IMR-90 (cell line): Measurements from ENCODE around the gene TIMM44. TPM values are rescaled to one million over a fixed set of nuclear protein-coding genes. Genes with fewer than 3 reads are reported as not detected.

Source experiments
- ATAC-seq: fragments of 200-7000 bp; cut with Tn5 transposase; 2 replicates; pipeline ENCODE4 v1.9.1; 2020; ENCODE audit warnings: low read depth, mild to moderate bottlenecking, moderate library complexity
- BruUV-seq: library from RNA; stranded (reverse); fragments of 400-500 nt; replicated peaks from 2 replicates; lab custom pipeline; 2021; lab: Mats Ljungman, UMichigan
- CTCF ChIA-PET: fragments of 300-600 bp; formaldehyde crosslinking; extraction: SDS; loops from one replicate; lab custom pipeline; 2021; ENCODE audit warnings: antibody characterized with exemption; lab: Yijun Ruan, JAX
- POLR2A ChIA-PET: fragments of 300-600 bp; sonication (Branson Sonifier 250); formaldehyde crosslinking; loops from one replicate; lab custom pipeline; 2022; ENCODE audit warnings: antibody characterized with exemption; ENCODE audit not compliant: unreplicated experiment; lab: Charles Lee
- DNase-seq: peaks from one replicate; pipeline ENCODE4 v3.0.0; 2013
- H2AFZ ChIP-seq: replicated peaks from 2 replicates; pipeline ENCODE3; 2013; ENCODE audit warnings: low read length, mild to moderate bottlenecking; ENCODE audit not compliant: poor library complexity
- H2AK5ac ChIP-seq: 2 replicates; pipeline ENCODE4 v1.6.1; 2013; ENCODE audit warnings: low read depth, low read length, inconsistent platforms
- H2AK9ac ChIP-seq: replicated peaks from 2 replicates; pipeline ENCODE3; 2013; ENCODE audit warnings: mild to moderate bottlenecking, low read depth, low read length, moderate library complexity; ENCODE audit not compliant: poor library complexity
- H2BK120ac ChIP-seq: 2 replicates; pipeline ENCODE4 v1.6.1; 2013; ENCODE audit warnings: low read depth, low read length, inconsistent platforms
- H2BK15ac ChIP-seq: 3 replicates; pipeline ENCODE4 v1.6.1; 2013; ENCODE audit warnings: low read depth, low read length, inconsistent platforms
- H2BK20ac ChIP-seq: 2 replicates; pipeline ENCODE4 v1.6.1; 2013; ENCODE audit warnings: low read depth, mild to moderate bottlenecking, inconsistent platforms, low read length, moderate library complexity
- H2BK5ac ChIP-seq: 2 replicates; pipeline ENCODE4 v1.6.1; 2013; ENCODE audit warnings: mild to moderate bottlenecking, low read depth, low read length, inconsistent platforms; ENCODE audit not compliant: poor library complexity, severe bottlenecking
- H3K14ac ChIP-seq: replicated peaks from 2 replicates; pipeline ENCODE4 v1.6.1; 2013; ENCODE audit warnings: low read depth, low read length, inconsistent platforms
- H3K18ac ChIP-seq: 2 replicates; pipeline ENCODE4 v1.6.1; 2013; ENCODE audit warnings: low read depth, low read length, control low read depth
- H3K23ac ChIP-seq: 2 replicates; pipeline ENCODE4 v1.6.1; 2013; ENCODE audit warnings: low read depth, low read length, inconsistent platforms
- H3K27ac ChIP-seq: 2 replicates; pipeline ENCODE4 v1.5.1; 2013; ENCODE audit warnings: mild to moderate bottlenecking, control low read depth, low read length; ENCODE audit not compliant: insufficient read depth
- H3K27me3 ChIP-seq: 2 replicates; pipeline ENCODE4 v1.6.1; 2013; ENCODE audit warnings: low read length; ENCODE audit not compliant: control insufficient read depth, insufficient read depth
- H3K36me3 ChIP-seq: 2 replicates; pipeline ENCODE4 v1.6.1; 2013; ENCODE audit warnings: low read length, mixed read lengths; ENCODE audit not compliant: control insufficient read depth, insufficient read depth
- H3K4ac ChIP-seq: 2 replicates; pipeline ENCODE4 v1.6.1; 2013; ENCODE audit warnings: low read depth, low read length, inconsistent platforms
- H3K4me1 ChIP-seq: 2 replicates; pipeline ENCODE4 v1.6.1; 2013; ENCODE audit warnings: low read length, mixed read lengths; ENCODE audit not compliant: control insufficient read depth, insufficient read depth
- H3K4me2 ChIP-seq: 2 replicates; pipeline ENCODE4 v1.6.1; 2013; ENCODE audit warnings: low read depth, mild to moderate bottlenecking, control low read depth, low read length, moderate library complexity
- H3K4me3 ChIP-seq: 2 replicates; pipeline ENCODE4 v1.5.1; 2013; ENCODE audit warnings: low read depth, mild to moderate bottlenecking, control low read depth, low read length, moderate library complexity; ENCODE audit not compliant: insufficient read depth
- H3K56ac ChIP-seq: 2 replicates; pipeline ENCODE4 v1.6.1; 2013; ENCODE audit warnings: low read length, inconsistent platforms; ENCODE audit not compliant: insufficient read depth; ENCODE audit errors: extremely low read depth
- H3K79me1 ChIP-seq, 2 experiments: 2 replicates each; pipeline ENCODE4 v1.6.1; 2013; ENCODE audit warnings: low read length in 2 of 2, inconsistent platforms in 1 of 2, low read depth in 1 of 2
- H3K9ac ChIP-seq: 2 replicates; pipeline ENCODE4 v1.6.1; 2013; ENCODE audit warnings: low read depth, low read length, control low read depth
- H3K9me1 ChIP-seq: 2 replicates; pipeline ENCODE4 v1.6.1; 2013; ENCODE audit warnings: low read length, inconsistent platforms; ENCODE audit not compliant: insufficient read depth
- H3K9me3 ChIP-seq: 2 replicates; pipeline ENCODE4 v1.6.1; 2013; ENCODE audit warnings: low read length; ENCODE audit not compliant: control insufficient read depth, insufficient read depth
- H4K20me1 ChIP-seq: 2 replicates; pipeline ENCODE4 v1.6.1; 2013; ENCODE audit warnings: low read length, inconsistent platforms; ENCODE audit not compliant: insufficient read depth
- H4K5ac ChIP-seq: 2 replicates; pipeline ENCODE4 v1.6.1; 2013; ENCODE audit warnings: mild to moderate bottlenecking, low read depth, low read length, control low read depth
- H4K8ac ChIP-seq, 2 experiments: 2 replicates each; pipeline ENCODE4 v1.6.1; 2013; ENCODE audit warnings: low read depth in 2 of 2, low read length in 2 of 2, control low read depth in 1 of 2, inconsistent platforms in 1 of 2
- H4K91ac ChIP-seq: 2 replicates; pipeline ENCODE4 v1.6.1; 2013; ENCODE audit warnings: low read depth, low read length, inconsistent platforms; ENCODE audit not compliant: insufficient read depth
- BHLHE40 ChIP-seq: fragments of 150-350 bp; IDR thresholded peaks from 2 replicates; pipeline ENCODE4 v1.6.1; 2016; ENCODE audit warnings: mild to moderate bottlenecking, low read depth, low read length
- CEBPB ChIP-seq: IDR thresholded peaks from 2 replicates; pipeline ENCODE4 v1.6.1; 2012; ENCODE audit warnings: low read depth, low read length, improper control_type of control experiment
- ELK1 ChIP-seq: fragments of 150-350 bp; IDR thresholded peaks from 2 replicates; pipeline ENCODE4 v1.6.1; 2016; ENCODE audit warnings: low read depth, mild to moderate bottlenecking, low read length, moderate library complexity, borderline replicate concordance
- FOS ChIP-seq: fragments of 150-350 bp; IDR thresholded peaks from 2 replicates; pipeline ENCODE4 v1.6.1; 2016; ENCODE audit warnings: low read depth, low read length
- MAZ ChIP-seq: IDR thresholded peaks from 2 replicates; pipeline ENCODE4 v1.6.1; 2012; ENCODE audit warnings: low read depth, mild to moderate bottlenecking, low read length, improper control_type of control experiment, moderate library complexity, borderline replicate concordance
- MXI1 ChIP-seq: IDR thresholded peaks from 2 replicates; pipeline ENCODE4 v1.6.1; 2012; ENCODE audit warnings: low read depth, mild to moderate bottlenecking, low read length, moderate library complexity, borderline replicate concordance
- NFE2L2 ChIP-seq: fragments of 150-350 bp; IDR thresholded peaks from 2 replicates; pipeline ENCODE4 v1.6.1; 2016; ENCODE audit warnings: low read depth, mild to moderate bottlenecking, low read length
- RAD21 ChIP-seq: IDR thresholded peaks from 2 replicates; pipeline ENCODE4 v1.6.1; 2012; ENCODE audit warnings: low read length, improper control_type of control experiment
- RCOR1 ChIP-seq: IDR thresholded peaks from 2 replicates; pipeline ENCODE4 v1.6.1; 2012; ENCODE audit warnings: mild to moderate bottlenecking, low read length, improper control_type of control experiment; ENCODE audit not compliant: insufficient replicate concordance
- RFX5 ChIP-seq: IDR thresholded peaks from 2 replicates; pipeline ENCODE4 v1.8.0; 2012; ENCODE audit warnings: low read depth, mild to moderate bottlenecking, low read length, moderate library complexity
- WGBS, 2 experiments: methylation state at CpG; one replicate each; pipeline versions ENCODE4 v1.1.5 to v1.1.7; 2013; ENCODE audit warnings: missing lambda C conversion rate in 2 of 2; ENCODE audit not compliant: insufficient read length in 1 of 2; ENCODE audit errors: extremely low coverage in 2 of 2; 5-methylcytosine and 5-hydroxymethylcytosine counted together
- dilution Hi-C: fragments of 300-500 bp; cut with HindIII; formaldehyde crosslinking; loops from one replicate; pipeline ENCODE4 v1.14.3; 2018; ENCODE audit warnings: low sequenced_read_pairs; ENCODE audit not compliant: unreplicated experiment
- in situ Hi-C: fragments of 300-500 bp; cut with MboI; formaldehyde crosslinking; loops from 3 replicates; pipeline ENCODE4 v1.14.3; 2019; ENCODE audit warnings: low sequenced_read_pairs, inconsistent platforms, mixed read lengths
- intact Hi-C: fragments of 100-400 bp; cut with micrococcal nuclease; formaldehyde crosslinking; loops from 2 replicates; pipeline ENCODE4 v1.10.0; 2022
- polyA plus RNA-seq, 3 experiments: library from polyadenylated mRNA; depleted of rRNA; stranded (reverse); fragments of >200 nt; gene quantifications; 2 replicates each; pipeline ENCODE4 v1.2.3, GENCODE V29; 2012; ENCODE audit warnings: low replicate concordance in 1 of 3
- total RNA-seq: library from RNA; depleted of rRNA; stranded (reverse); fragments of >200 nt; gene quantifications from 2 replicates; pipeline ENCODE4 v1.2.3, GENCODE V29; 2012
- TF ChIP-seq, protein P1 (sequence below): fragments of 150-350 bp; IDR thresholded peaks from 2 replicates; pipeline ENCODE4 v1.6.1; 2017; ENCODE audit warnings: mild to moderate bottlenecking, antibody characterized with exemption, low read length, low read depth

TIMM44 gene
- total and polyA plus RNA-seq, 2 of the 4 experiments (the other 2 are of a cell fraction): 37.6 to 52.3 TPM

- dilution Hi-C loops (no loop called here), in situ Hi-C loops (no loop called here), intact Hi-C loops (no loop called here)
- no peak overlapping the region for H3K4me3 ChIP-seq
- no peak overlapping the region; the same call in 1 of the 2 replicates for H2AK5ac ChIP-seq
- H4K5ac ChIP-seq: no peak overlapping the region
- peak overlapping the region; percentile 55 for H2AK9ac ChIP-seq
- DNase-seq (no peak), ATAC-seq (no peak)
- ChIA-PET CTCF (no interaction called here), POLR2A (no interaction called here)
- no peak overlapping the region for H3K18ac ChIP-seq
- no peak overlapping the region for H2BK5ac ChIP-seq
- peaks cover 11 to 26% of the 10 kb centered on the region in 2 experiments; a peak in 3 of 4 replicates for H3K79me1 ChIP-seq
- BruUV-seq: no TSS peak
- no peaks in the 10 kb centered on the region for H3K4me1 ChIP-seq
- H4K91ac ChIP-seq: no peak overlapping the region
- H3K27ac ChIP-seq: no peak overlapping the region
- peaks cover 65% of the 10 kb centered on the region for H3K36me3 ChIP-seq
- H4K20me1 ChIP-seq: peaks cover 23% of the 10 kb centered on the region
- H2BK120ac ChIP-seq: no peak overlapping the region
- H3K9me1 ChIP-seq: no peaks in the 10 kb centered on the region
- H3K4me2 ChIP-seq: no peak overlapping the region
- no peak overlapping the region for H3K23ac ChIP-seq
- no peak overlapping the region for H2BK20ac ChIP-seq
- no peaks in the 10 kb centered on the region for H3K9me3 ChIP-seq
- 100% methylated on average over 9 of the region's 20 CpGs; no CpG with 5 or more reads in 1 of the 2 experiments for WGBS, 2 experiments
- no peak overlapping the region for H2BK15ac ChIP-seq
- H3K4ac ChIP-seq: no peak overlapping the region
- no peak overlapping the region for H3K14ac ChIP-seq
- H3K9ac ChIP-seq: no peak overlapping the region
- H3K56ac ChIP-seq: no peak overlapping the region
- TF ChIP-seq RAD21: no peak
- TF ChIP-seq ELK1: no peak
- TF ChIP-seq CEBPB: no peak
- no peak for TF ChIP-seq NFE2L2
- no peak for TF ChIP-seq RCOR1
- TF ChIP-seq BHLHE40: no peak
- no peak for TF ChIP-seq RFX5
- no peak for TF ChIP-seq MAZ
- TF ChIP-seq, protein P1, sequence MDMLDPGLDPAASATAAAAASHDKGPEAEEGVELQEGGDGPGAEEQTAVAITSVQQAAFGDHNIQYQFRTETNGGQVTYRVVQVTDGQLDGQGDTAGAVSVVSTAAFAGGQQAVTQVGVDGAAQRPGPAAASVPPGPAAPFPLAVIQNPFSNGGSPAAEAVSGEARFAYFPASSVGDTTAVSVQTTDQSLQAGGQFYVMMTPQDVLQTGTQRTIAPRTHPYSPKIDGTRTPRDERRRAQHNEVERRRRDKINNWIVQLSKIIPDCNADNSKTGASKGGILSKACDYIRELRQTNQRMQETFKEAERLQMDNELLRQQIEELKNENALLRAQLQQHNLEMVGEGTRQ: no peak
- no peak for TF ChIP-seq FOS
- TF ChIP-seq MXI1: no peak
- H4K8ac ChIP-seq: no peak overlapping the region
- H3K27me3 ChIP-seq: no peaks in the 10 kb centered on the region
- H2AFZ ChIP-seq: no peak overlapping the region
Measured at GRCh38 chr19:7968796-7969554, 25.5 kb upstream of the TIMM44 start.
